HG02973 (cell line): ENCODE measurements around the gene LTK.

ENCODE experiments used
- ATAC-seq: cut with Tn5 transposase; IDR thresholded peaks from one replicate; pipeline ENCODE4 v1.9.1; 2021; ENCODE audit warnings: moderate library complexity; ENCODE audit not compliant: unreplicated experiment

The LTK gene

DNA sequence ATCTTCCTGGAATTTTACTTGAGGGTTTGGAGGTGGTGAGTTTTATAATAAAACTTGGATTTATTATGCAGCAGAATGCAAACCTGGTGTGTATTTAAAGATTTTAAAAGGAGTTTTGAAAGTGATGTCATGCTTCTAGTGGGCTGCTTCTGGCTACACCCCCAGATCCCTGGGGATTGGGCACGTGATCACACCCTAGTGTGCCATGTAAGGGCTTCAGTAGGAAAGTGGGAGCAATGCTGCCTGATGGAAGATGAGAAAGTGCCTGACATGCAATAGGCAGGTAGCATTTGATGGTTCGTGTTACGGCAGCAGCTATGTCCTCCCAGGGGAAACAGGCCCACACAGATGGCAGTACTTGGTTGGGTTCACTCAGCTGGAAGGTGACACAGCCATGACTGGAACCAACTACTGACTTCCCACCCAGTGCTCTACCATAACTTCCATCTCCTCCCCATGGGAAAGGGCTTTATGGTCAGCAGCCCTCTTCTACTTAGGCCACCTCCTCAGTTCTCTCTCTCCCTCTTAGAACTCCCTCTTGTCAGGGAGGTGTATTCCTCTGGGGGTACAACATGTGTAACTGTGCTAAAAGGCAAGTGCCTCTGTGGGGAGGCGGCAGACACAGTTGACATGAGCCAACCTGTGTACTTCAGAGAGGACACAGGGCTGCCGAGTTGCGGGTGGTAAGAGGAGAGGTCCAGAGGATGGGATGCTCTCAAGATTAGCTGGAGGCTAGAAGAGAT is 14.3 kb downstream of the LTK start:
- ATAC-seq: no peak

DNA sequence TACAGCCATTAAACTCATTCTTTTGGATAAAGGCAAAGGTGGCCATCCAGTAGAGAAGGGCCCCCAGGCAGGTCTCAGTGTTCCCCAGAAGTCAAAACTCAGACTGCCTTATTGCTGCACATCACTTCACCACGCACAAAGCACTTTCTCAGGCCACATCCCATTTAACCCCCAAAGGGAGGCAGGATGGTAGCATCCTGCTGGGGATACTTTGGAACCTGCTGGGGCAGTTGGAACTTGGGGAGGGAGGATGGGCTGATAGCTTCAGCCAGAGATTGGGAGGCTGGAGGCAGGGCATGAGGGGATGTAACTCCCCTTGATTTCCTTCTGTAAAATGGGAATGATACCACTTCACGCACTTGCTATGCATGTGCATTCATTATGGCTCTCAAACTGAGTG is 15.0 kb downstream of the LTK start:
- no peak for ATAC-seq

DNA sequence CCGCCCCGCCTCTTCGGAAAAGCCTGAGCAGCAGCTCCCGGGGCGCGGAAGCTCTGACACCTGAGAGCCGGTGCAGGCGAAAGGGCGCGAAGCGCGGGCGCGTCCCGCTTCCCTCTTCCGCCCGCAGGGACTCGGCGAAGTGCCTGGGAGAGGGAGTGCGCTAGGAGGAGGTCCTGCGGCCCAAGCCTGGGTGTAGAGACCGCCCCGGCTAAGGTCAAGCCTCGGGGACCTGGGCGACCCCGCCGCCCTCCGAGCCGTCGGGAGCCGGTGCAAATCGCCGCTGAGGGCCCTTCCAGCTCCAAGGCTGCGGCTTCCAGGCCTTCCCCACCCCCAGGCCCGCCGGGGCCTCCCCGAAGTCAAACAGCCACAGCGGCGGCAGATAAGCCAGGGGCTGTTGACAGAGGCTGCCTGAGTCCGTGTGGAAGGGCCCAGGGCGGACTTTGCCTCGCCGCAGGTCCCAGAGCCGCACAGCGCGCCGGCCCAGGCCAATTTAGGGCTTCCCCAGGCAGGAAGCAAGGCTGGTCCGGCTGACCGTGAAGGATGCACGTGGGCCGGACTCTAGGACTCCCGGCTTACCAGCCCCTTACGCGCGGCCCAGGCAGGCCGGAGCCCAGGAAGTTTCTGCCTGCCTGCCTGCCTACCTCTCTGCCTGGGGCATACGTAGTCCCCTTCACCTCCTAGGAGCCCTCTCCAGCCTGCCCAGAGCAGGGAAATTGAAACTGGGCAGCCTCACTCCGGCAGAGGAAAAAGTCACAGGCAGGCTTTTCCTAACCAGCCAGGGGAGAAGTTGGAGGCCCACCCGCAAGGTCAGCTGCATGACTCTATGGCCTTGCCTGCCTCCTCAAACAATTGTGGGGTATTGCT is 17.7 kb downstream of the LTK start:
- no peak for ATAC-seq

DNA sequence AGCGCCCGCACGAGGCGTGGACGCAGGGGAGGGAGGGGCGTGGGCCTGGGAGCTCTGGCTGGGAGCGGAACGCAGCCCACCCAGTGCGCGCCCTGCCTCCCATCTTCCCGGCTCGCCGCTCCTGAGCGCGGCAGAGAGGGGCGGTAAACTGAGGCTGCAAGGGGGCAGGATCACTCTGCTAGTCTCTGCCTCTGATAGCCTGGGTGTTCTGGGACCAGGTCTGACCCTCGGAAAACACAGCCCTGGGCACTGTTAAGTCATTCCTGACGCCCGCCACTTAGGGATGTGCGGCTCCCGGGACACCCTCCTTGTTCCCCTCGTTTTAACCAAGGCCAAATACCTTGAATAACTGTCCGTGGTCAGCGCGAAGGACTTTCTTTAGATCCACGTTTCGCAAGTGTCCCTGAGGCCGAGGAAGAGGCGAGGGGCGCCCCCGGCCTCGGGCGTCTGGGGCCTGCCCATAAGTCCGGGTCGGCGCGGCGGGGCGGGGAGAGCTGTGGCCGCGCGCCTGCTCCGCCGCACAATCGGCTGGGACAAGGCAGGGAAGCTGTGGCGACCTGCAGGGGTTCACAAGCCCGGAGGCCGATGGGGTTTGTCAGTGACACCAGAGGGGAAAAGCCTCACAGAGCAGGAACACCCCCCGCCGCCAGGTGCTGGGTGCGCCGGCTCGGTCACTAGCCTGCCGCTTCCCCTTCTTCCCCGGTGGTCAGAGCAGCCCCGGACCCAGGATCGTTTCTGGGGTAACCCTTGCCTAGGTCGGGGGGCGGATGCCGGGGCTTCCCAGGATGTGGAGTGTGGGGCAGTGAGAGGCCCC is 18.5 kb downstream of the LTK start:
- ATAC-seq: no peak

DNA sequence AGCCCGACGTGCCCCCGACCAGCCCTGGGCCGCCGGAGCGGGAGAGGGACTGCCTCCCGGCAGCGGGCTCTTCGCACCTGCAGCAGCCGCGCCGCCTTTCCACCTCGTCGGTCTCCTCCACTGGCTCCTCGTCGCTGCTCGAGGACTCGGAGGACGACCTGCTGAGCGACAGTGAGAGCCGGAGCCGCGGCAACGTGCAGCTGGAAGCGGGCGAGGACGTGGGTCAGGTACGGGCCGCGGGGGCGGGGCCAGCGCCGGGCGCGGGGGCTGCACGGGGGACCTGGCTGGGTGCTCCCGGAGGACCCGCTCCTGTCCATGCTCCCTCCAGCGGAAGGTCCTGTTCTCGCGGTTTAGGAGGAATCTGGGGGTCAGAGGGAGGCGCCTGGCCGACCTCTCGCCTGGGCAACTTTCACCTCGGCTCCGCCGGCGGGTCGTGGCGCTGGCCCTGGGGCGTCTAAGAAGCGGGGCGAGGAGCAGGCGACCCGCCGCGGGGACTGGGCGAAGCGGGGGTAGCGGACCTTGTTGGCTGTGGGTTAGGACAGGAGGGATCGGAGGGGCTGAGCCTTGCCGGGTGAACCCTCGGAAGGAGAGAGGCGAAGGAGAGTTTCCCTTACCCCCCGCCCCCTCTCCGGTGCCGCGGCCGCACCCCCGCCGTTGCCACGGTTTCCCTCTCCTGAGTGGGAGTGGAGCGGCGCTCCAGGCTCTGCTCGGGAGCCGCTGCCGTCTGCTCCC is 19.3 kb downstream of the LTK start:
- ATAC-seq: peak; percentile 3

DNA sequence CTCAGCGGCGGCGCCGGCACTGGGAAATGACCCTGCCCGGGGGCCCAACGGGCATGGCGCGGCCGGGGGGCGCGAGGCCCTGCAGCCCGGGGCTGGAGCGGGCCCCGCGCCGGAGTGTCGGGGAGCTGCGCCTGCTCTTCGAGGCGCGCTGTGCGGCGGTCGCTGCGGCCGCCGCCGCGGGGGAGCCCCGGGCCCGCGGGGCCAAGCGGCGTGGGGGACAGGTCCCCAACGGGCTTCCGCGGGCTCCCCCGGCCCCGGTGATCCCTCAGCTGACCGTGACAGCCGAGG is 19.8 kb downstream of the LTK start:
- peak; percentile 17 for ATAC-seq

DNA sequence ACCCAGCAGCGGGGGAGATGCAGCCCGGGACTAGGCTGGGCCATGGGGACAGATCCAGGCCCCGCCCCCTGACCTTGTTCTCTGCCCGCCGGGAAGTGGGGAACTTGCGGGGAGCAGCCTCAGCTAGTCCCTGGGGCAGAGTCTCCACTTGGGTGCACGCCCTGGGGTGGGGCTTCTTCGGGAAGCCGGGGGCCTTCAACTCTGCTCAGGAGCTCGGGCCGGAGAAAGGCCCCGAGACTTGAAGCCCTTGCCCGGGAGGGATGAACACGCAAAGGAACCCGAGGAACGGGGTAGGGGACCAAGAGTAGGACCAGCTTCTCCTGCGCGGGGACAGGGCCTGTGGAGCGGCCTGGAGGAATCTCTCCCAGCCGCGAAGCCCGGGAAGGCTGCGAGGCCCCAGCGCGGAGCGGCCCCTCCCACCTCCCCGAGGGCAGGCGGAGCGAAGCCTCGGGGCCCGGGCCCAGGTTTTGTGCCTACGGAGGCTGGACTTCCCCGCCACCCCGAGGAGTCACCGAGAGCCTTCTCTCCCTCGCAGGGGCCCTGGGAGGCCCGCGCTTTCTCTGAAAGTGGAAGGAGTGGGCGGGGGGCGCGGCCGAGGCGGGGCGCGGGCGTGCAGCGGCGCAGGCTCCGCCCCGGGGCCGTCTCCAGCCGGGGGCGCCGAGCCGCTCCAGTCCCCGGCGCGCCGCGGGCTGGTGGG is 20.3 kb downstream of the LTK start, which contains the start of gene ITPKA:
Gene ITPKA, plus strand, starts transcription at position 670 of the 697 bp plus-strand sequence. CDS start 54 bp downstream, outside the sequence.
- ATAC-seq: peak; percentile 69

DNA sequence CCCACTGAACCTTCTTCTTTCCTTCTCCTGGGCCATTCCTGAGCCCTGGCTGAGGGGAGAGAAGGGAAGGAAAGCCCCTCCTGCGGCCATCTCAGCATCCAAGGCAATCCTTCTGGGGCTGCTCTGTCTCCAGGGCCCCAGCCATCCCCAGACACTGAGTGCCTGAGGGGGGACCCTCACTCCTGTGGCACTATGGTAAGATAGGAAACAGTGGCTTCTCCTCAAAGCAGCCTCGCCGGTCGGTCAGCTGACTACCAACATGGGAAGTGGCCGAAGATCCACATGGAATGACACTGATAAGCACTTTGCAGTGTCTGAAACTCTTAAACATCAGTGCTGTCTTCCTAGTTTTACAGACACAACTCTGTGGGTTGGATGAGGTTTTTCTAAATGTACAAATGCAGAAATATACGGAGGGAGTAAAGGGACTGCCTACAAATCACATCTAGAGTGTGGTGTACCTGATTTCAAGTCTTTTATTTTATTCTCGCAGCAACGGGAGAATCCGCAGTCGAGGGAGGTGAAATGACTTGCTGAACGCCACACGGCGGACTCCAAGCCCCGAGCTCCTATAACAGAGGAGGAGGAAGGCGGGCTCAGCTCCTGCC is 20.9 kb downstream of the LTK start:
- no peak for ATAC-seq

DNA sequence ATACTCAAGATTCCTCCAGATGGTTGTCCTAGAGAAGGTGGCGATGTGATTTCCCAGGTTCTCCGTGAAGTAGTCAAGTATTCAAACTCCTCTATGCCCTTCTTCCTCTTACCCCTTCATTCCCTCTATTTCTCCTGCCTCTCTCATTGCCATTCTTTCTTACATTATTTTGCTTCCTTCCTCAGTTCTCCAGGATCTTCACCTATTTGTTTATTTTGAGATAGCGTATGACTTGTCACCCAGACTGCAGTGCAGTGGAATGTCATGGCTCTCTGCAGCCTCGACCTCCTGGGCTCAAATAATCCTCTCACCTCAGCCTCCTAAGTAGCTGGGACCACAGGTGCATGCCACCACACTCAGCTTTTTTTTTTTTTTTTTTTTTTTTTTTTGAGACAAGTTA is 21.7 kb downstream of the LTK start:
- ATAC-seq: no peak

DNA sequence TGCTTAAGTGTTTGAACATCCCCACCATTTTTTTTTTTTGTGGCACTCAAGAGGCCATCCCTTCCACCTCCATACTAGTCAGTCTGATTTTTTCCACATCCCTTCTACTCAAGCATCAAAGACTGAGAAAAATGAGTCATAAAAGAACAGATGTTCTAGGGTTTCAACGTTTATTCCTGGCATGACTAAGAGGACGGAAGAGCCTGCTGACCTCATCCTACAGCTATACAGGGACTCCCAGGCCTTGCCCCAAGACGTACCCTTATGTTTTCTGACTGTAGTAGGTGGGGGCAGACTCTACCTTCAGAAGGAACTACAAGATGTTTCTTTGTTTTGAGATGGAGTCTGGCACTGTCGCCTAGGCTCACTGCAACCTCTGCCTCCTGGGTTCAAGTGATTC is 23.3 kb downstream of the LTK start:
- no peak for ATAC-seq

DNA sequence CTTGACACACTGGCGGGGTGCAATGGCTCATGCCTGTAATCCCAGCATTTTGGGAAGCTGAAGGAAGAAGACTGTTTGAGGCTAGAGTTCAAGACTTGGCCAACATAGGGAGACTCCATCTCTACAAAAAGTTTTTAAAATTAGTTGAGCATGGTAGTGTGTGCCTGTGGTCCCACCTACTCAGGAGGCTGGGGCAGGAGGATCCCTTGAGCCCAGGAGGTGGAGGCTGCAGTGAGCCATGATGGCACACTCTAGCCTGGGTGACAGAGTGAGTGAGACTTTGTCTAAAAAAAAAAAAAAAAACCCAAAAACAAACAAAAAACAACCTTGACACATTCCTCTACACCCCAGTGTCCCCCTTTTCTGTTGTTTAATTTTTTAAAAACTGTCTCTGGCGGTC is 24.0 kb downstream of the LTK start:
- no peak for ATAC-seq

DNA sequence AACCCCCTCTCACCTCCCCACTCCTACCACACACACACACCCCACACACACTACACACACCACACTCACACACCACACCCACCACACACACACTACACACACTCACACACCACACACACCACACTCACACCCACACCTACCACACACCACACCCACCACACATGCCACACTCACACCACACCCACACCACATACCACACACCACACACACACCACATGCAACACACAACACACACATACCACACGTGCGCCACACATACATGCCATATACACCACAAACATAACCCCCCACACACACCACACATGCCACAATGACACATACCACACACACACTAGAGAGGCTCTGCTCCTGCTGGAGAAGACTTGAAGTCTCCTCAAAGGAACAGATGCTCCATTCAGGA is 25.8 kb downstream of the LTK start:
- ATAC-seq: no peak

DNA sequence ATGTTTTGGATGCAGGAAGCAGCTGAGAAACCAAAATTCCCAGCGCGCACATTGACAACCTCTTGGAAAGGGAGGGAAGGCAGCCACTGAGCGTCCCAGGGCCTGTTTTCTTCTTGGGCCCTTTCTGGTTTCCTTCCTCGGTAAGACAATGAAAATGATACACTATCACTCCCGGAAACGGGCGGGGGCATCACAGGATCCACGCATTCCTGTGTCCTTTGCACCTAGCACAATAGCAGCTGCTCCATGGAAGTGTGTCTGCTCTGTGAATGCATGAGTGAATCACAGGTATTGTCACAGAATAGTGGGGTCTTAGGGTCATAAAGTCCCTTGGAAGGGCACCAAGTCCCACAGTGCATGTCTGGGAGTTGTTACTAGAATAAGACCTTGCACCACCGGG is 26.2 kb downstream of the LTK start:
- no peak for ATAC-seq

DNA sequence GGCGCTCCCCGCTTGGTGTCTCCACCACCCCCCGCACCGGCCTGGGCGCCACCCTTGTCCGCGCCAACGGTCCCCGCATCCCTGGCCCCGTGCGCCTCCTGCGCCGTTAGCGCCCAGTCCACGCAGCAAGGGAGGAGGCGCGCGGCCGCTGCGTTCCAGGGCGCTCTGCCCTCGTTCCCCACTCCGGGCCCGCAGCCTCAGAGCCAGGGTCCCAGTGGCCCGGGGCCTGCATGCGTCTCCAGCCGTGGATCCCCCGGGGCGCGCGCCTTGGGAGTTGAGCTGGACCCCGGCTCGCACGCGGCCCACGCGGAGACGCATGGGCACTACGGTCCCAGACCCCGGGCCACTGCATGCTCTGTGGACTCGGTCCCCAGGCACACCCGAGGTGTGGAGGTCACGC is 27.3 kb downstream of the LTK start:
- no peak for ATAC-seq

DNA sequence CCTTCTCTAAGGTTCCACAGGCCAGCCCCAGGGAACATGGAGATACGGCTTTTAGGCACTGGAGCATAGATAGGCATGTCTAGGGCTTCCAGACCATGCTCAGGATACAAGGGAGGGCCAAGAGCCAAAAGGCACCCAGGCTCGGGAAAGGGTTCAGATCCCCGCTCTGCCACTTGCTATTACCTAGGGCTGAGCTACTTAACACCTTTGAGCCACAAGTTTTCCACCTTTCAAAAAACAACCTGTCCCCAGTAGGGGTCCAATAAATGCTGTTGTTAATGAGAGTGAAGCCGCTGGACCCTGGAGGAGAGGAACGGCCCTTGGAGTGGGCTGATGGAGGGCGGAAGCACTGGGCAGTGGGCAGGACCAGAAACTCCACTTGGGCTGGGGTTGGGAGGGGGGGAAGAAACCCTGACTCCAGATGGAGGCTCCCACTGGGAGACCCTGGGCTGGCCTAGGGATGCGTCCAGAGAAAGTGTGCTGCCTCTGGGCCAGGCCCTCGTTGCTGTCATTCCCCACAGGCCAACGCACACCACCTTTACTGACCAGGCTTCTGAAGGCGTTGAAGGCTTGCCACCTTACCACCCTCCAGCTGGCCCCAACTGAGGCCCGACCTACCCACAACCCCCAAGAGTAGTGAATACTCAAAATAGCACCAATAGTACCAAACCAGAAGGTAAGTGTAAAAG is 28.5 kb downstream of the LTK start:
- ATAC-seq: no peak

DNA sequence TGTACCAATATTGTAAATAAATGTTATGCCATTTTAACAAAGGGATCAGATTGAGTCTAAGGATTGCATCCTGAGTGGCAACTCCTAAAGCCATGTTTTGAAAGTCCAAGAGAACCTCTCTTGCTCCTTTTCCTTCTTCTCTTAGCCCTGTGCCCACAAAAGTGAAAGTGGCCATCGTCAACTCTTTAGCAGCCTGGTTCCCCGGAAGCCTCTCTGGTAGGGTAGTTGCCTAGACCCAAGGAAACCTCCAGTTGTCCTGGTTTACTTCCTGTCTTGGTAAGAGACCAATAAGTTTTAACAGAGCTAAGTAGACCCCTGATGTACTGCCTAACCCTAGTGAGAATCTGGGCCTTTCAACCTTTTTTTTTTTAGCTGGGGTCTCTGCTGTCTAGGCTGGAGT is 30.1 kb downstream of the LTK start:
- ATAC-seq: no peak

DNA sequence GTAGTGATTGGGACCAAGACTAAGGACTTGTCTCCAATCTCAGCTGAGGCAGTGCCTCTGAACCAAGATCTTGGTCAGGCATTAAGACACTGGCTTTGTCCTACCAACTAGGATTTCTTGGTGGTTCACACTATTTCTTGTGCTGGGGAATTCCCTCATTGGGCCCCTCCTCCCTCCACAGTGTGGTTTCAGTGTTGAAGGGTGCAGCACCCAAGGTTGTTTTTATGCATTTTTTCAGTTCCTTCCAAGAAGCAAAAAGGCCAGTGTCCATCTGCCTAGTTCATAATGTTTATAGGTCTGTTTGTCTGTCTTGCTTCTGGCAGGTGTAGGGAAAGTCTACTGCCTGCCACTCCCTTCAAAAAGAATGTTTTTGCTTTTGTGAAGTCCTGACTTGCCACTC is 30.5 kb downstream of the LTK start:
- ATAC-seq: no peak

DNA sequence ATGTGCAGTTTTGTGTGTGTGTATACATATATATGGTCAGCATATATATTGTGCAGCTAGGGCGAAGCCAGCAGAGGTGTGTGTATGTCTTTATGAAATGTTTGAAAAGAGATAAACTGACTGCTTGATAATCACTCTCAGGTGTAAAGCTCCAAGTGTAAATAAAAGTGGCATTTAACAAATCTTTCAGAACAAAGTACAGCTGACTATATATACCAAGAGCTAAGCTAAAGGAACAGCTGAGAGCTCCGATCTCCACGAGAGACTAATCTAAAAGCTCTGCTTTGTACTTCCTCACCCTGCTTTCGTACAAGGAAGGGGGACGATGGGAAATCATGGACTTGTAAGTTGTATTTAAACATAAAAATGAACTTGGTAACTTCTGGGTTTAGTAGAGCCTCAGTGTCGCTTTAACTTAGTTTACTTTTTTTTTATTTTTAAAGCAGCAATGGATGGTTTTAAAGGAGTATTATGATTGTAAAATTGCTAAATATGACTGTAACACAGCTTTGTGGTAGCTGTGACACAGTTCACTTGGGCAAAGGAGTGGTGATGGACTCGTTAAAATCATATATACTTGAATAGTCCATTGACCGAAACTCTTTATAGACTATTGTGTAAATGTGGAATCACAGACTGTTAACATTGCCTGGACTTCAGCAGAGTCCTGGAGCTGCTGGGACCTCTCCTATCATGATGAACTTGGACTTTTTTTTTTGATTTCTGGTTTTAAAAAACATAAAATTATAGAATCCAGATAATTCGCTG is 31.3 kb downstream of the LTK start:
- no peak for ATAC-seq
